T-helper 2 cell (primary cell): Measurements from ENCODE around the gene TRIM40.
A peak's percentile ranks its signal among the peaks of the same experiment; 100 is the strongest.

Source experiments
- DNase-seq, 5 experiments: peaks; one replicate each; pipeline versions ENCODE4 v3.0.0 to v3.0.0-alpha.2; 2012 to 2022
- total RNA-seq, 2 donors: gene quantifications; one replicate each; lab custom pipeline; 2026; lab: John Stamatoyannopoulos, UW

Gene TRIM40
- 0 reads per million in 2 donors for total RNA-seq

GRCh38 chr6:30135757-30136156, at the start of gene TRIM40:
TSS of gene TRIM40 (plus strand) at chr6:30136140. CDS start at chr6:30137037, 897 bp downstream.
- DNase-seq = no peak

- no peak for DNase-seq
These were observed 48.1 kb upstream of the TRIM40 start for GRCh38 chr6:30087876-30088275.

- no peak for DNase-seq
These were observed 44.2 kb upstream of the TRIM40 start for GRCh38 chr6:30091577-30092381.

- no peak for DNase-seq
These were observed 42.9 kb upstream of the TRIM40 start for GRCh38 chr6:30092852-30093543.

GRCh38 chr6:30093951-30094661, 41.8 kb upstream of the TRIM40 start:
- no peak for DNase-seq

- DNase-seq = no peak
These were observed 39.1 kb upstream of the TRIM40 start for GRCh38 chr6:30096829-30097228.

- DNase-seq = no peak
These were observed 37.8 kb upstream of the TRIM40 start for GRCh38 chr6:30097902-30098768.

- no peak for DNase-seq
These were observed 35.8 kb upstream of the TRIM40 start for GRCh38 chr6:30100154-30100553.

GRCh38 chr6:30100585-30101443, 35.1 kb upstream of the TRIM40 start:
- no peak for DNase-seq

GRCh38 chr6:30101444-30102413, 34.2 kb upstream of the TRIM40 start:
- peak; percentile 41 to 60 (median 51) for DNase-seq

GRCh38 chr6:30102414-30102969, 33.4 kb upstream of the TRIM40 start:
- no peak for DNase-seq

- peak; percentile 49 to 84 (median 72) for DNase-seq
These were observed 32.7 kb upstream of the TRIM40 start for GRCh38 chr6:30102970-30103871.

GRCh38 chr6:30103872-30104179, 32.1 kb upstream of the TRIM40 start:
- DNase-seq = no peak

- no peak for DNase-seq
These were observed 31.3 kb upstream of the TRIM40 start for GRCh38 chr6:30104661-30105060.

GRCh38 chr6:30111266-30111856, 24.6 kb upstream of the TRIM40 start:
- DNase-seq = no peak

GRCh38 chr6:30112402-30112994, 23.4 kb upstream of the TRIM40 start:
- DNase-seq = no peak

GRCh38 chr6:30113003-30113759, 22.8 kb upstream of the TRIM40 start, which contains the start of gene TRIM31:
TSS of gene TRIM31 (minus strand) at chr6:30113090. CDS start at chr6:30112805, 285 bp downstream.
- no peak for DNase-seq
